AG10803 (cell line): ENCODE data around the gene CDK17.
"Not testable (repeated sequence)": the region's sequence is repeated elsewhere in the genome, so short reads cannot be mapped to it uniquely, and the experiment has no call there.

Source experiments
- DNase-seq: peaks from one replicate; pipeline ENCODE4 v3.0.0; 2010; ENCODE audit warnings: low read depth
- H3K4me3 ChIP-seq: 2 replicates; pipeline ENCODE4 v1.5.1; 2011; ENCODE audit warnings: mild to moderate bottlenecking, low read length, control low read depth
- CTCF ChIP-seq: conservative IDR thresholded peaks from 2 replicates; pipeline ENCODE4 v1.5.1; 2011; ENCODE audit warnings: mild to moderate bottlenecking, low read length, control low read depth, inconsistent platforms

CDK17 gene

DNA sequence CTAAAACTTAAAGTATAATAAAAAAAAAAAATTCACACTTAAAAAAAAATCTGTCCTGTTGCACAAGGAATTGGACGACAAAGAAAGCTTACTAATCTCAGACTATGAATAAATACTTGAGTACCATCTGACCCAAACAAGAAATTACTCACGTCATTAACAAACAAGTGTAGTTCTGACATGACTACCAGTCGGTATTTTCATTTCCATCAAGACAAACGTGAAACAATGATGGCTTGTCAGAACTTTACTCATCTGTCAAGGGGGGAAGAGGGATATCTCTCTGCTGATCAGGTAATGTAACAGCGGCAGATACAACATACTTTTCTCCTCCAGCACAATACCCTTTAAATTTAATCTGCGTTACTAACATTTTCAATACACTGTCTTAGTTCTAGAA is 78.3 kb downstream of the CDK17 start:
- no peak for DNase-seq
- no peak overlapping the region for H3K4me3 ChIP-seq
- no peak for TF ChIP-seq CTCF

DNA sequence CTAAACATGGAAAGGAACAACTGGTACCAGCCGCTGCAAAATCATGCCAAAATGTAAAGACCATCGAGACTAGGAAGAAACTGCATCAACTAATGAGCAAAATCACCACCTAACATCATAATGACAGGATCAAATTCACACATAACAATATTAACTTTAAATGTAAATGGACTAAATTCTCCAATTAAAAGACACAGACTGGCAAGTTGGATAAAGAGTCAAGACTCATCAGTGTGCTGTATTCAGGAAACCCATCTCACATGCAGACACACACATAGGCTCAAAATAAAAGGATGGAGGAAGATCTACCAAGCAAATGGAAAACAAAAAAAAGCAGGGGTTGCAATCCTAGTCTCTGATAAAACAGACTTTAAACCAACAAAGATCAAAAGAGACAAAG is 82.4 kb downstream of the CDK17 start:
- not testable (repeated sequence) for H3K4me3 ChIP-seq, DNase-seq

GRCh38 chr12:96315741-96316481 is 84.3 kb downstream of the CDK17 start:
- H3K4me3 ChIP-seq, DNase-seq: not testable (repeated sequence)

DNA sequence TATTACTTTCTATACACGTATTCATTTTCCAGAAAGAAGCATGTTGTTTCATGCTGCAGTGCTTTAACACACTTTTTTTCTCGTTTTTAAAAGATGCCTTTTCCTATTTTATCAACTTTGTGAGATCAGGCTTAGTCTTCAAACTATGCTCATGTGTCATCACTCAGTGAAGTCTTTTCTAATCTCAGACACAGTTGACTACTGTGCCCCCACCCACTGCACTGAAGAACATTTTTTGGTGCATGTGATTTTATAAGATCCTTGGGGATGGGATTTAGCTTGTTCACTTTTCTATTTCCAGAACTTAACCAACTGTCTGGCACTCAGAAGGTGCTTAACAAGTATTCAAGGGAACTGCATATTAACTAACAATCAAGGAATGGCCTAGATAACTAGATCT is 85.5 kb downstream of the CDK17 start:
- DNase-seq = no peak
- no peak overlapping the region for H3K4me3 ChIP-seq
- TF ChIP-seq CTCF = no peak

DNA sequence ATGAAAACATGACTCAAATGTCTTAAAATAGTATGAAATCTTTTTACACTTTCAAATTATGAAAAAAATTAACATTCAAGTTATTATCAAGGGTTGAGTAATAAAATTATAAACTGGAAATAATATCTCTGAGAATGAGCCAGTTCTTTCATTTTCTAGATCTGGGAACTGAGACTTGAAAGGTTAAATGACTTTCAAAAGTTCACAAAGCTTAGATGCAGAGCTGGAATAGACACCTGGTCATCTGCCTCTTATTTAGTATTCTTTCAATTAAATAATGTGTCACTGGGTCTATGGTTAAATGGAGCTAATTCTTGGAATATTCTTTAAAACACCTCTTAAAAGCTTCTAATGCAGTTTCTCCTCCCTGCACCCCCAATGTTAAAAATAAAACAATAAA is 86.6 kb downstream of the CDK17 start:
- no peak overlapping the region for H3K4me3 ChIP-seq
- no peak for DNase-seq
- TF ChIP-seq CTCF = no peak

DNA sequence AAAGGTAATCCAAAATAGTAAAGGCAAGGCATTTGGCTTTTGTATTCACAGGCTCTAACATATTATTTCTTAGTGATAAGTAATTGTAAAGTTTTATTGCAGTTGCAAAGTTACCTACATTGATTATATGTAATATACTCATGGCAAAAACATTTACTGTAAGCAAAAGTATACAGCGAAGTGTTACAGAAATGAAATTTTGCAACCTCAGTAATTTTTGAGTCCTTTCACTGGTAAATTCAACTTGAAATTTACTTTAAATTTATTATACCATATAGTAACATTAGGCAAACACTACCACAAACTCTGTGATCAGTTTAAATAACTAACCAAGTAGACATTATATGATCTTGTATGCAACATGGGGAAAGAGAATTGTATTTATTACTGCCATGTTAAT is 89.0 kb downstream of the CDK17 start:
- DNase-seq = no peak
- no peak for TF ChIP-seq CTCF
- no peak overlapping the region for H3K4me3 ChIP-seq

GRCh38 chr12:96310067-96310466 is 90.2 kb downstream of the CDK17 start:
- no peak for DNase-seq
- no peak overlapping the region for H3K4me3 ChIP-seq
- TF ChIP-seq CTCF = no peak

- peak; percentile 64 for DNase-seq
- no peak overlapping the region for H3K4me3 ChIP-seq
- TF ChIP-seq CTCF = no peak
Observed at GRCh38 chr12:96308881-96309280, 91.4 kb downstream of the CDK17 start.
